Measurements from ENCODE around the gene KIAA1958.

GRCh38 chr9:112473986-112474385, 12.6 kb upstream of the KIAA1958 start:
- TF ChIP-seq CTCF (IDR thresholded peaks at IDR 0.05) = no peak
- no peak for TF ChIP-seq POLR2A (IDR thresholded peaks at IDR 0.05)

Data from Peyer's patch (tissue), 4 donors.